PC-3 (cell line): ENCODE data around the gene CSF1.

Experiments
- EZH2phosphoT487 ChIP-seq: fragments of 300-600 bp; sonication (generic); IDR thresholded peaks from 2 replicates; pipeline ENCODE4 v1.6.1; 2018; ENCODE audit warnings: mild to moderate bottlenecking, antibody characterized with exemption, low read length, borderline replicate concordance
- TF ChIP-seq, protein P1 (sequence below): fragments of 300-600 bp; sonication (generic); conservative IDR thresholded peaks from 2 replicates; pipeline ENCODE4 v1.5.1; 2017; ENCODE audit warnings: antibody characterized with exemption, low read depth, mild to moderate bottlenecking, low read length

DNA sequence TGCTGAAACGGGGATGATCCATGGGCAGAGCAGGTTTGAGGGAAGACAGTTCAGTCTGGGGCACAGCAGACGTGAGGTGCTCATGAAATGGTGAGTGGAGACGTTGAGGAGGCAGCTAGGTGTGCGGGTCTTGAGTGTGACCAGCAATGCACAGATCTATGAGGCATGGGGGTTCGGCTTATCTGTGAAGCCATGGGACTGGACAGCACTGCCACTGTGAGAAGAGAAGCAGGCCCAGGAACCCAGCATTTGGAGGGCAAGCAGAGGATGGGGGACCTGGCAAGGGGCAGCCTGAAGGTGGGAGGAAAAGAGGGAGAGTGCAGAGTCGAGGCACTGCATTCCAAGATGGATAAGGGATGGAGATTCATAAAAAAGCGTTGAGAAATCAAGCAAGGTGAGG, 8.0 kb downstream of the CSF1 start:
- TF ChIP-seq, protein P1, sequence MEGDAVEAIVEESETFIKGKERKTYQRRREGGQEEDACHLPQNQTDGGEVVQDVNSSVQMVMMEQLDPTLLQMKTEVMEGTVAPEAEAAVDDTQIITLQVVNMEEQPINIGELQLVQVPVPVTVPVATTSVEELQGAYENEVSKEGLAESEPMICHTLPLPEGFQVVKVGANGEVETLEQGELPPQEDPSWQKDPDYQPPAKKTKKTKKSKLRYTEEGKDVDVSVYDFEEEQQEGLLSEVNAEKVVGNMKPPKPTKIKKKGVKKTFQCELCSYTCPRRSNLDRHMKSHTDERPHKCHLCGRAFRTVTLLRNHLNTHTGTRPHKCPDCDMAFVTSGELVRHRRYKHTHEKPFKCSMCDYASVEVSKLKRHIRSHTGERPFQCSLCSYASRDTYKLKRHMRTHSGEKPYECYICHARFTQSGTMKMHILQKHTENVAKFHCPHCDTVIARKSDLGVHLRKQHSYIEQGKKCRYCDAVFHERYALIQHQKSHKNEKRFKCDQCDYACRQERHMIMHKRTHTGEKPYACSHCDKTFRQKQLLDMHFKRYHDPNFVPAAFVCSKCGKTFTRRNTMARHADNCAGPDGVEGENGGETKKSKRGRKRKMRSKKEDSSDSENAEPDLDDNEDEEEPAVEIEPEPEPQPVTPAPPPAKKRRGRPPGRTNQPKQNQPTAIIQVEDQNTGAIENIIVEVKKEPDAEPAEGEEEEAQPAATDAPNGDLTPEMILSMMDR, result no peak
- TF ChIP-seq EZH2phosphoT487, result no peak
